AG04450 (cell line): ENCODE data around the gene TIMP3. TPM values are rescaled to one million over a fixed set of nuclear protein-coding genes. Genes with fewer than 3 reads are reported as not detected.

Source experiments
- CTCF ChIA-PET: fragments of 300-600, 350-600 bp; formaldehyde crosslinking; extraction: SDS; loops from one replicate; lab custom pipeline; 2022; ENCODE audit warnings: antibody characterized with exemption, inconsistent platforms; lab: Charles Lee
- POLR2A ChIA-PET: fragments of 350-600 bp; formaldehyde crosslinking; extraction: SDS; loops from one replicate; lab custom pipeline; 2021; ENCODE audit warnings: antibody characterized with exemption, inconsistent platforms; lab: Yijun Ruan, JAX
- DNase-seq: peaks from one replicate; pipeline ENCODE4 v3.0.0-alpha.2; 2011; ENCODE audit warnings: low read depth, low spot score
- H3K27ac ChIP-seq: one replicate; pipeline ENCODE4 v1.5.1; 2012; ENCODE audit warnings: low read depth, low read length, control low read depth
- H3K27me3 ChIP-seq: one replicate; pipeline ENCODE4 v1.6.0; 2012; ENCODE audit warnings: low read length; ENCODE audit not compliant: control insufficient read depth, insufficient read depth
- H3K4me3 ChIP-seq: 2 replicates; pipeline ENCODE4 v1.5.1; 2011; ENCODE audit warnings: mild to moderate bottlenecking, low read depth, low read length, control low read depth
- H3K9me3 ChIP-seq: 2 replicates; pipeline ENCODE4 v1.5.1; 2012; ENCODE audit warnings: low read length; ENCODE audit not compliant: control insufficient read depth, insufficient read depth
- CTCF ChIP-seq: IDR thresholded peaks from 2 replicates; pipeline ENCODE4 v1.5.1; 2011; ENCODE audit warnings: low read depth, low read length, control low read depth, inconsistent platforms
- polyA plus RNA-seq: library from polyadenylated mRNA; depleted of rRNA; stranded (reverse); fragments of >200 nt; gene quantifications from 2 replicates; pipeline ENCODE4 v1.2.3, GENCODE V29; 2011

TIMP3 gene
- polyA plus RNA-seq, 1 experiment: 486 TPM

GRCh38 chr22:32761251-32761903, 40.1 kb upstream of the TIMP3 start:
- Histone ChIP-seq H3K27ac (peak overlapping the region; percentile 70), H3K9me3 (no peaks in the 10 kb centered on the region), H3K27me3 (no peaks in the 10 kb centered on the region), H3K4me3 (no peak overlapping the region)
- TF ChIP-seq CTCF: no peak
- ChIA-PET POLR2A (interaction anchor here (0.9 kb wide), 1 partner anchor 40 kb away, joined by 5 read pairs; the partner anchor contains the start of gene TIMP3), CTCF (interaction anchor here (1.6 kb wide), 1 partner anchor 35 kb away, joined by 10 read pairs; no protein-coding TSS in a partner anchor)
- peak; percentile 46 for DNase-seq

GRCh38 chr22:32764330-32765131, 37.0 kb upstream of the TIMP3 start:
- Histone ChIP-seq H3K4me3 (no peak overlapping the region), H3K27me3 (no peaks in the 10 kb centered on the region), H3K9me3 (peaks cover 5% of the 10 kb centered on the region), H3K27ac (peak overlapping the region; percentile 61)
- DNase-seq: peak; percentile 72
- POLR2A ChIA-PET: interaction anchor here (1.2 kb wide), 1 partner anchor 37 kb away, joined by 4 read pairs; the partner anchor contains the start of gene TIMP3
- CTCF ChIA-PET: interaction anchor here (1.3 to 1.5 kb wide), 3 partner anchors 11 to 32 kb away, joined by 4 to 7 read pairs (median 6); no protein-coding TSS in a partner anchor
- TF ChIP-seq CTCF: no peak

- CTCF ChIA-PET: interaction anchor here (1.3 to 1.5 kb wide), 2 partner anchors 11 to 32 kb away, joined by 4 to 7 read pairs; no protein-coding TSS in a partner anchor
- H3K27me3 ChIP-seq: no peaks in the 10 kb centered on the region
- no peak overlapping the region for H3K27ac ChIP-seq
- POLR2A ChIA-PET: interaction anchor here (1.2 kb wide), 1 partner anchor 36 kb away, joined by 4 read pairs; the partner anchor contains the start of gene TIMP3
- H3K9me3 ChIP-seq: peaks cover 5% of the 10 kb centered on the region
- no peak for TF ChIP-seq CTCF
- no peak for DNase-seq
- H3K4me3 ChIP-seq: no peak overlapping the region
These were observed 36.3 kb upstream of the TIMP3 start for GRCh38 chr22:32765132-32765618.

- POLR2A ChIA-PET: no interaction called here
- CTCF ChIA-PET: no interaction called here
- Histone ChIP-seq H3K9me3 (peaks cover 8% of the 10 kb centered on the region), H3K4me3 (no peak overlapping the region), H3K27ac (no peak overlapping the region), H3K27me3 (peaks cover 6% of the 10 kb centered on the region)
- no peak for TF ChIP-seq CTCF
- DNase-seq: no peak
These were observed 29.7 kb upstream of the TIMP3 start for GRCh38 chr22:32771756-32772155.
